ENCODE measurements around the gene KCNS1. TPM values are rescaled to one million over a fixed set of nuclear protein-coding genes. Genes with fewer than 3 reads are reported as not detected.
"Not testable (repeated sequence)": the region's sequence is repeated elsewhere in the genome, so short reads cannot be mapped to it uniquely, and the experiment has no call there.

Gene KCNS1
- total RNA-seq, 2 donors from 2014 or later, result 0.18 to 1.5 TPM

DNA sequence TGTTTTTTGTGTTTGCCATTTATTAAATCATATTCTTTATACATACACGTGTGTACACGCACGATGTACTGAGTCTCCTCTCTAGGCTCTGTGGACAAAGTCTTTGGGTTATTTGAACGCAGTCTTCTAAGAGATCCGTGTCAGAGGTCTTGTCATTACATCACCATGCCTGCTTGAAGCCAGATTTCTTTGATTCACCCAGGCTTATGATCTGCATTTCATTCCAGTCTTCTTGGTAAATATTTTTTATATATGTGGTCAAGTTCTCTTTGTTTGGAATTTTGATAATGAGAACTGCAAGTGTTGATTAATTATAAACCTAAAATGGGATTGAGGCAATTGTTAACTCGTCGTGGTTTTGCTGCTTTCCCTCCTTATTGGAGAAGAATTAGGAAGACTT, 34.6 kb downstream of the KCNS1 start:
- no peak overlapping the region for H3K4me3 ChIP-seq (ENCODE audit: low read length)
- Mint-ChIP-seq H3K36me3 (ENCODE audit: low read depth) (peaks cover 32% of the 10 kb centered on the region), H3K27me3 (ENCODE audit: insufficient read depth) (no peaks in the 10 kb centered on the region), H3K4me3 (no peak overlapping the region), H3K9me3 (peaks cover 12% of the 10 kb centered on the region), H3K4me1 (peaks cover 7% of the 10 kb centered on the region), H3K27ac (no peak overlapping the region)
- no peak overlapping the region for H3K27ac ChIP-seq (ENCODE audit: low read depth, low read length)
- H3K9ac ChIP-seq (ENCODE audit: extremely low read depth, low read length, poor library complexity, severe bottlenecking), result no peak overlapping the region
- 94 to 97% methylated on average over 6 to 7 of the region's 7 CpGs for WGBS, 2 experiments (ENCODE audit: insufficient coverage in 1 of 2, insufficient read length in 1 of 2)
- no peak for DNase-seq
- H3K4me1 ChIP-seq (ENCODE audit: control insufficient read depth, insufficient read depth, low read length), result no peaks in the 10 kb centered on the region
- H3K36me3 ChIP-seq (ENCODE audit: control insufficient read depth, insufficient read depth, low read length), result peaks cover 8% of the 10 kb centered on the region
- no peaks in the 10 kb centered on the region for H3K27me3 ChIP-seq (ENCODE audit: control insufficient read depth, insufficient read depth, low read length, poor library complexity, severe bottlenecking)
- H3K9me3 ChIP-seq (ENCODE audit: control insufficient read depth, low read length), result peaks cover 5% of the 10 kb centered on the region
- TF ChIP-seq, protein P1, sequence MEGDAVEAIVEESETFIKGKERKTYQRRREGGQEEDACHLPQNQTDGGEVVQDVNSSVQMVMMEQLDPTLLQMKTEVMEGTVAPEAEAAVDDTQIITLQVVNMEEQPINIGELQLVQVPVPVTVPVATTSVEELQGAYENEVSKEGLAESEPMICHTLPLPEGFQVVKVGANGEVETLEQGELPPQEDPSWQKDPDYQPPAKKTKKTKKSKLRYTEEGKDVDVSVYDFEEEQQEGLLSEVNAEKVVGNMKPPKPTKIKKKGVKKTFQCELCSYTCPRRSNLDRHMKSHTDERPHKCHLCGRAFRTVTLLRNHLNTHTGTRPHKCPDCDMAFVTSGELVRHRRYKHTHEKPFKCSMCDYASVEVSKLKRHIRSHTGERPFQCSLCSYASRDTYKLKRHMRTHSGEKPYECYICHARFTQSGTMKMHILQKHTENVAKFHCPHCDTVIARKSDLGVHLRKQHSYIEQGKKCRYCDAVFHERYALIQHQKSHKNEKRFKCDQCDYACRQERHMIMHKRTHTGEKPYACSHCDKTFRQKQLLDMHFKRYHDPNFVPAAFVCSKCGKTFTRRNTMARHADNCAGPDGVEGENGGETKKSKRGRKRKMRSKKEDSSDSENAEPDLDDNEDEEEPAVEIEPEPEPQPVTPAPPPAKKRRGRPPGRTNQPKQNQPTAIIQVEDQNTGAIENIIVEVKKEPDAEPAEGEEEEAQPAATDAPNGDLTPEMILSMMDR (conservative IDR thresholded peaks at IDR 0.05), result no peak

DNA sequence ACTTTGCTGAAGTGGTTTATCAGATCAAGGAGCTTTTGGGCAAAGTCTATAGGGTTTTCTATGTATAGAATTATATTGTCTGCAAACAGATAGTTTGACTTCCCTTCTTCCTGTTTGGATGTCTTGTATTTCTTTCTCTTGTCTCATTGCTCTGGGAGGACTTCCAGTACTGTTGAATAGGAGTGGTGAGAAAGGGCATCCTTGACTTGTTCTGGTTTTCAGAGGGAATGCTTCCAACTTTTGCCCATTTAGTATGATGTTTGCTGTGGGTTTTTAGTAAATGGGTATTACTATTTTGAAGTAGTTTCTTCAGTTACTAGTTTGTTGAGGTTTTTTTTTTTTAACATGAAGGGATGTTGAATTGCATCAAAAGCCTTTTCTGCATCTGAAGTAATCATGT, 36.1 kb downstream of the KCNS1 start:
- Histone ChIP-seq H3K4me1 (ENCODE audit: control insufficient read depth, insufficient read depth, low read length) (no peaks in the 10 kb centered on the region), H3K27ac (ENCODE audit: low read depth, low read length) (no peak overlapping the region), H3K36me3 (ENCODE audit: control insufficient read depth, insufficient read depth, low read length) (peaks cover 8% of the 10 kb centered on the region), H3K9ac (ENCODE audit: extremely low read depth, low read length, poor library complexity, severe bottlenecking) (no peak overlapping the region), H3K27me3 (ENCODE audit: control insufficient read depth, insufficient read depth, low read length, poor library complexity, severe bottlenecking) (no peaks in the 10 kb centered on the region), H3K9me3 (ENCODE audit: control insufficient read depth, low read length) (peaks cover 5% of the 10 kb centered on the region), H3K4me3 (ENCODE audit: low read length) (no peak overlapping the region)
- H3K27ac Mint-ChIP-seq, result no peak overlapping the region
- DNase-seq, result no peak
- peaks cover 12% of the 10 kb centered on the region for H3K9me3 Mint-ChIP-seq
- H3K36me3 Mint-ChIP-seq (ENCODE audit: low read depth), result peaks cover 26% of the 10 kb centered on the region
- no peaks in the 10 kb centered on the region for H3K27me3 Mint-ChIP-seq (ENCODE audit: insufficient read depth)
- H3K4me3 Mint-ChIP-seq, result no peak overlapping the region
- H3K4me1 Mint-ChIP-seq, result peaks cover 12% of the 10 kb centered on the region
- TF ChIP-seq, protein P1 (conservative IDR thresholded peaks at IDR 0.05), result no peak

GRCh38 chr20:45063107-45063506, 37.8 kb downstream of the KCNS1 start:
- H3K4me1 Mint-ChIP-seq, result peaks cover 12% of the 10 kb centered on the region
- H3K36me3 Mint-ChIP-seq (ENCODE audit: low read depth), result peaks cover 23% of the 10 kb centered on the region
- not testable (repeated sequence) for H3K4me3 Mint-ChIP-seq; H3K36me3 ChIP-seq (ENCODE audit: control insufficient read depth, insufficient read depth, low read length); H3K9ac ChIP-seq (ENCODE audit: extremely low read depth, low read length, poor library complexity, severe bottlenecking); H3K9me3 ChIP-seq (ENCODE audit: control insufficient read depth, low read length); H3K27me3 ChIP-seq (ENCODE audit: control insufficient read depth, insufficient read depth, low read length, poor library complexity, severe bottlenecking); H3K27me3 Mint-ChIP-seq (ENCODE audit: insufficient read depth); DNase-seq; H3K27ac ChIP-seq (ENCODE audit: low read depth, low read length); H3K27ac Mint-ChIP-seq; H3K4me3 ChIP-seq (ENCODE audit: low read length); H3K4me1 ChIP-seq (ENCODE audit: control insufficient read depth, insufficient read depth, low read length)
- H3K9me3 Mint-ChIP-seq, result peaks cover 12% of the 10 kb centered on the region
- 87 to 93% methylated on average over 2 of the region's 2 CpGs for WGBS, 2 experiments (ENCODE audit: insufficient coverage in 1 of 2, insufficient read length in 1 of 2)

GRCh38 chr20:45061244-45061643, 39.7 kb downstream of the KCNS1 start:
- Histone ChIP-seq H3K27me3 (ENCODE audit: control insufficient read depth, insufficient read depth, low read length, poor library complexity, severe bottlenecking) (no peaks in the 10 kb centered on the region), H3K9me3 (ENCODE audit: control insufficient read depth, low read length) (peaks cover 5% of the 10 kb centered on the region), H3K4me3 (ENCODE audit: low read length) (no peak overlapping the region), H3K36me3 (ENCODE audit: control insufficient read depth, insufficient read depth, low read length) (peaks cover 15% of the 10 kb centered on the region), H3K4me1 (ENCODE audit: control insufficient read depth, insufficient read depth, low read length) (no peaks in the 10 kb centered on the region), H3K27ac (ENCODE audit: low read depth, low read length) (no peak overlapping the region), H3K9ac (ENCODE audit: extremely low read depth, low read length, poor library complexity, severe bottlenecking) (no peak overlapping the region)
- Mint-ChIP-seq H3K9me3 (peaks cover 12% of the 10 kb centered on the region), H3K4me1 (peaks cover 12% of the 10 kb centered on the region), H3K27ac (no peak overlapping the region), H3K27me3 (ENCODE audit: insufficient read depth) (no peaks in the 10 kb centered on the region), H3K4me3 (no peak overlapping the region), H3K36me3 (ENCODE audit: low read depth) (peaks cover 23% of the 10 kb centered on the region)
- WGBS, 2 experiments (ENCODE audit: insufficient coverage in 1 of 2, insufficient read length in 1 of 2), result 81 to 94% methylated on average over 3 to 4 of the region's 4 CpGs
- TF ChIP-seq, protein P1 (conservative IDR thresholded peaks at IDR 0.05), result no peak
- no peak for DNase-seq

Measured in endodermal cell (in vitro differentiated cells).